Heart left ventricle (tissue), 16 donors: Measurements from ENCODE around the gene CLSTN2. TPM values are rescaled to one million over a fixed set of nuclear protein-coding genes. Genes with fewer than 3 reads are reported as not detected.

Experiments used
- ATAC-seq, 4 donors: fragments of 200-7000 bp; cut with Tn5 transposase; one replicate each; pipeline ENCODE4 v1.9.1; 2020 to 2022; ENCODE audit warnings: moderate library complexity in 4 of 4, mild to moderate bottlenecking in 3 of 4, moderate number of reproducible peaks in 1 of 4
- DNase-seq, 5 donors: peaks; one replicate each; pipeline ENCODE4 v3.0.0-alpha.2; 2020
- H3K27ac ChIP-seq, 12 donors: fragments of 200-600 bp; sonication (generic) in 4 of 12; one replicate each; pipeline versions ENCODE4 v1.5.0 to v1.8.0; 2016 to 2022; ENCODE audit warnings: mild to moderate bottlenecking in 2 of 12
- H3K27me3 ChIP-seq, 9 donors: fragments of 200-600 bp; sonication (generic) in 2 of 9; one replicate each; pipeline versions ENCODE4 v1.5.1 to v1.8.0; 2016 to 2022; ENCODE audit warnings: mild to moderate bottlenecking in 3 of 9
- H3K36me3 ChIP-seq, 9 donors: fragments of 200-600 bp; sonication (generic) in 2 of 9; one replicate each; pipeline versions ENCODE4 v1.5.0 to v1.8.0; 2018 to 2022; ENCODE audit warnings: mild to moderate bottlenecking in 2 of 9
- H3K4me1 ChIP-seq, 12 donors: fragments of 200-600 bp; sonication (generic) in 4 of 12; one replicate each; pipeline versions ENCODE4 v1.5.0 to v1.8.0; 2016 to 2022; ENCODE audit warnings: mild to moderate bottlenecking in 3 of 12
- H3K4me3 ChIP-seq, 12 donors: fragments of 200-600 bp; sonication (generic) in 4 of 12; one replicate each; pipeline versions ENCODE4 v1.5.0 to v1.8.0; 2017 to 2022; ENCODE audit warnings: mild to moderate bottlenecking in 9 of 12, moderate library complexity in 4 of 12
- H3K9me3 ChIP-seq, 12 donors: fragments of 200-600 bp; sonication (generic) in 4 of 12; one replicate each; pipeline versions ENCODE4 v1.5.0 to v1.8.0; 2016 to 2022; ENCODE audit warnings: mild to moderate bottlenecking in 1 of 12
- POLR2A ChIP-seq, 2 donors: fragments of 450-650 bp; IDR thresholded peaks; one replicate each; pipeline ENCODE4 v1.6.1; 2017; ENCODE audit warnings: antibody characterized with exemption in 2 of 2, mild to moderate bottlenecking in 2 of 2, moderate library complexity in 2 of 2
- WGBS, 4 donors: extraction: QIAGEN DNeasy Blood & Tissue Kit in 2 of 4; methylation state at CpG; one replicate each; pipeline versions ENCODE4 v1.1.5 to v1.1.7; 2013 to 2018; 5-methylcytosine and 5-hydroxymethylcytosine counted together
- intact Hi-C, 10 donors: fragments of 100-400 bp; cut with DNase I; formaldehyde crosslinking; loops; one replicate each; pipeline versions ENCODE4 v1.11.1 to v1.14.2; 2022
- polyA plus RNA-seq, 2 donors: library from polyadenylated mRNA; stranded (reverse); fragments of 200-250 nt; gene quantifications; one replicate each; pipeline ENCODE4 v1.2.3, GENCODE V29; 2013
- total RNA-seq, 9 donors: library from RNA; depleted of rRNA in 2 of 9; stranded (reverse); fragments of >200 nt in 2 of 9; fragmentation: NEBNext Ultra II Directional in 3 of 9; extraction: Animal tissue kit (Norgen Biotek cat#: 25700) in 3 of 9; gene quantifications; one replicate each; pipeline versions ENCODE4 v1.1.0 to v1.2.4, GENCODE V29; 2016 to 2023
- TF ChIP-seq, protein P1 (sequence below), 12 donors: fragments of 200-600 bp; sonication (generic) in 4 of 12; IDR thresholded peaks; one replicate each; pipeline versions ENCODE4 v1.5.0 to v1.8.0; 2018 to 2022; ENCODE audit warnings: antibody characterized with exemption in 12 of 12, mild to moderate bottlenecking in 5 of 12
- donor health status: ischemic (EF 13 %, LVEDD 7.1; RV severe dilation, severe dysfunction).
- donor health status: healthy with polysubstance abuse.
- donor health status: DM: no; HTN: yes; CAD: no.
- donor health status: DM: no; HTN: no; CAD: no.
- donor health status: ischemic (EF 25% LVEDD 6.9; RV normal size, moderate dysfunction).
- donor health status: ischemic (EF 25% LVEDD 5.7; RV mildly dilated, moderate dysfunction).
- donor health status: healthy.
- donor health status: DM: yes; HTN: yes; CAD: no.
- donor health status: ischemic (EF 35%, LVEDD 5.7; RV mildly dilated, moderate dysfunction).
- donor health status: nonischemic (EF 11% LVEDD 7.7; RV severe dilation, severe dysfunction).
- donor health status: DM: yes; HTN: yes; CAD: no.
- donor health status: PGD.
- donor health status: ischemic (EF 29% LVEDD 5.4; RV normal size, mild dysfunction).
- donor health status: nonischemic (EF 23%, LVEDD 6.1; RV moderate dilation, normal function).

Gene CLSTN2
- total and polyA plus RNA-seq, 11 donors = 0.69 to 7.6 (median 3.9) TPM

DNA sequence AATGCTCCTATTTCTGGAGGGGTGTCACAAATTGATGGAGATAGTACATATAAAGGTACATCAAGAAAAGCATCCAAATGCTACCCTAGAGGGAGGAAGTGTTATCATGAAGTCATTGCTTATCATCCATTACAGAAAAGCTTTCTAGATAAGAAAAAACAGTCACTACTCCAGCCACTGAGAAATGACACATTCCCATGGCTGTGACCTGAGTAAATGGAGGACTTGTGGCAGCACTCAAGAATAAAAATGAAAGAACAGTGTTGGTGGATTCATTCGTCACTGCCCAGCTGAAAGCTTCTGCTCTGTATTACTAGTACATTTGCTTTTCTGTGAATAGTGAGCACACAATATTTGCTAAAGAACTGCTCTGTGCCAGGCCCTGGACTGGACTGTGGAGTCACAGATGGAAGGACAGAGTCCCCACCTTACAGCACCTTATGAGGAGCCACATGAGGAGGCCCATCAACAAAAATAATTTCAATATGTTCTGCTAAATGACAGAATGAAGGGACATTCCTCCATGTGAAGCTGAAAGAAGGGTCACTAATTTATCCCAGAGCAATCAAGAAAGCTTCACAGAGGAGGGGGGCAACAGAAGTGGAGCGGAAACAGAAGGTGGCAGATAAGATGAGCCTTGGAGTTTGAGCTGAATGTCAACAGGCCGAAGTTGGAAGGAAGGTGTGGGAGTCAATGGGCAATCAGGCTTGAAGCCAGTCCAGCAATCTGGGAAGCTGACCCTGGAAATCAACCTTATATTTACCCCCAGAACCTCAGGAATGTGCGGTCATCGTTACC lies 399.3 kb downstream of the CLSTN2 start:
- TF ChIP-seq, protein P1, sequence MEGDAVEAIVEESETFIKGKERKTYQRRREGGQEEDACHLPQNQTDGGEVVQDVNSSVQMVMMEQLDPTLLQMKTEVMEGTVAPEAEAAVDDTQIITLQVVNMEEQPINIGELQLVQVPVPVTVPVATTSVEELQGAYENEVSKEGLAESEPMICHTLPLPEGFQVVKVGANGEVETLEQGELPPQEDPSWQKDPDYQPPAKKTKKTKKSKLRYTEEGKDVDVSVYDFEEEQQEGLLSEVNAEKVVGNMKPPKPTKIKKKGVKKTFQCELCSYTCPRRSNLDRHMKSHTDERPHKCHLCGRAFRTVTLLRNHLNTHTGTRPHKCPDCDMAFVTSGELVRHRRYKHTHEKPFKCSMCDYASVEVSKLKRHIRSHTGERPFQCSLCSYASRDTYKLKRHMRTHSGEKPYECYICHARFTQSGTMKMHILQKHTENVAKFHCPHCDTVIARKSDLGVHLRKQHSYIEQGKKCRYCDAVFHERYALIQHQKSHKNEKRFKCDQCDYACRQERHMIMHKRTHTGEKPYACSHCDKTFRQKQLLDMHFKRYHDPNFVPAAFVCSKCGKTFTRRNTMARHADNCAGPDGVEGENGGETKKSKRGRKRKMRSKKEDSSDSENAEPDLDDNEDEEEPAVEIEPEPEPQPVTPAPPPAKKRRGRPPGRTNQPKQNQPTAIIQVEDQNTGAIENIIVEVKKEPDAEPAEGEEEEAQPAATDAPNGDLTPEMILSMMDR (IDR thresholded peaks at IDR 0.05) = no peak
- TF ChIP-seq POLR2A (IDR thresholded peaks at IDR 0.05) = no peak
- Histone ChIP-seq H3K4me1 (no peaks in the 10 kb centered on the region), H3K36me3 (no peaks in the 10 kb centered on the region), H3K9me3 (no peaks in the 10 kb centered on the region), H3K27ac (no peak overlapping the region), H3K27me3 (no peaks in the 10 kb centered on the region), H3K4me3 (no peak overlapping the region)
- intact Hi-C loops = no loop called here
- 68 to 73% (median 70%) methylated on average over 5 of the region's 5 CpGs for WGBS, 4 donors
- no peak for ATAC-seq
- DNase-seq = no peak

DNA sequence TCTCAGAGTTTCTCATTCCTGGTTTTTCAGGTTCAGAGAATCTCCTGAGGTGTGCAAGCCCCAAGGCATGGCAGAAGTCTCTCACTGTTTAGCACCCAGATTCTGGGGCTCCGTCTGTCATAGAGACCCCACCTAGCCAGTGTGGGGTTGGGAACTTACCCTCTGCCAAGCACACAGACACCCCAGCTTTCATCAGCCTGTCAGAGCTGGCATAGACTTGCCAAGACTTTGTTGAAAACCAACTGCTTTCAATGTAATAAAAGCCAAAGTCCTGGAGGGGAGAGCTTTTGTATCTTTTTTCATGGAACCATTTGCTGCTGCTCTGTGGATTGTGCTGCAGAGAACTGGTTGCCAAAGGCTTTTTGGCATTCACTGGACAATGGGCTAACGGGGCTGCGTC lies 401.5 kb downstream of the CLSTN2 start:
- Histone ChIP-seq H3K4me1 (no peaks in the 10 kb centered on the region), H3K4me3 (no peak overlapping the region), H3K9me3 (no peaks in the 10 kb centered on the region), H3K36me3 (no peaks in the 10 kb centered on the region), H3K27me3 (no peaks in the 10 kb centered on the region), H3K27ac (no peak overlapping the region)
- ATAC-seq (no peak), DNase-seq (no peak)
- intact Hi-C loops = no loop called here
- TF ChIP-seq, protein P1 (IDR thresholded peaks at IDR 0.05) = no peak
- no peak for TF ChIP-seq POLR2A (IDR thresholded peaks at IDR 0.05)
- WGBS, 4 donors = 50 to 76% (median 72%) methylated on average over 3 of the region's 3 CpGs

DNA sequence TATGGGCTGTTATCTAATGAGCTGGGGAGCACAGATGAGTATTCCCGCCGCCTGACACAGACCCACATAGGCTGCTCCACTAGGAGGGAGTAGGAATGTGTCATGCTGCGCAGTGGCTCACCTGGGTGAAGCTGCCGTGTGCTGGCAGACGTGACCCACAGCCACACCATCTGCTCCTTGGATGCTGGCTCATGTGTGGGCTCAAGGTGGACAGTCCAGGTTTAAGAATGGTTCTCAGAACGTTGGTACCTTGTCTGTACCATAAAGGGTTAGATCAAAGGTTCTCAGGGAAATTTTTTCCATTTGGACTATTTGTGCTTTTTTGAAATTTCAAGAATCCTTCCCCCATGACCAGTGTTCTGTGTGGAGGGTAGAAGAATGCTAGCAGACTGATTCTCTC lies 403.9 kb downstream of the CLSTN2 start:
- peaks cover 0 to 12% (median 0%) of the 10 kb centered on the region in 12 donors for H3K9me3 ChIP-seq
- H3K36me3 ChIP-seq = no peaks in the 10 kb centered on the region
- intact Hi-C loops = no loop called here
- H3K4me3 ChIP-seq = no peak overlapping the region
- H3K27me3 ChIP-seq = no peaks in the 10 kb centered on the region
- no peak for TF ChIP-seq POLR2A (IDR thresholded peaks at IDR 0.05)
- ATAC-seq (no peak), DNase-seq (no peak)
- no peaks in the 10 kb centered on the region for H3K4me1 ChIP-seq
- no peak overlapping the region for H3K27ac ChIP-seq
- WGBS, 4 donors = 80 to 95% (median 84%) methylated on average over 6 of the region's 6 CpGs

DNA sequence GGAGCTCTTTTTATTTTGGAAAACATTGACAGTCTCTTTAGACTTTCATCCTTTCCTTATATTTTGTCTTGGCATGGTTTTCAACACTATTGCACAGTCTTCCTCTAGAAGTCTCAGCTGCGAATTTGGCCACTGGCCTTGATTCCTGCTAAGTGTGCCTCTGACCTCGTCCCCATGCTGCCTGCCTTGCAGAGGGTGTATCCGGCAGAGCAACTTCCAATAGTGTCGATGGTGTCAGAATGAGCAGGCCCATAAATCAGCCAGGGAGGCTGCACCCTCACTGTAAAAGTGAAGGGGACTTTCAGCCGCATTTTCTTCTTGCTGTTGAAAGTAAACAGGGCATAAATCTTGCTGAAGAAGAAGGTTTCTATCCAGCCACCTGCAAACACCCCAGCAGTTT lies 406.2 kb downstream of the CLSTN2 start:
- TF ChIP-seq, protein P1 (IDR thresholded peaks at IDR 0.05) = no peak
- no peak for TF ChIP-seq POLR2A (IDR thresholded peaks at IDR 0.05)
- H3K27me3 ChIP-seq = no peaks in the 10 kb centered on the region
- no peaks in the 10 kb centered on the region for H3K36me3 ChIP-seq
- intact Hi-C loops = no loop called here
- ATAC-seq (no peak), DNase-seq (no peak)
- H3K9me3 ChIP-seq = peaks cover 0 to 12% (median 0%) of the 10 kb centered on the region in 12 donors
- 56 to 71% (median 68%) methylated on average over 5 of the region's 5 CpGs for whole genome bisulfite sequencing, 4 donors
- H3K27ac ChIP-seq = no peak overlapping the region
- H3K4me1 ChIP-seq = no peaks in the 10 kb centered on the region
- H3K4me3 ChIP-seq = no peak overlapping the region
